HEK293 (cell line): ENCODE measurements around the gene TNS3.

ENCODE experiments used
- PRDM1 ChIP-seq: fragments of 450-650 bp; formaldehyde crosslinking; IDR thresholded peaks from 2 replicates; pipeline ENCODE4; 2016; ENCODE audit warnings: missing biosample characterization, missing genetic modification characterization
- ZBTB1 ChIP-seq: fragments of 450-650 bp; formaldehyde crosslinking; IDR thresholded peaks from 2 replicates; pipeline ENCODE4 v1.5.1; 2016; ENCODE audit warnings: missing biosample characterization, missing genetic modification characterization
- ZBTB7A ChIP-seq: fragments of 450-650 bp; formaldehyde crosslinking; IDR thresholded peaks from 2 replicates; pipeline ENCODE4 v1.5.1; 2016; ENCODE audit warnings: low read depth, missing biosample characterization, missing genetic modification characterization
- ZFP3 ChIP-seq: fragments of 450-650 bp; formaldehyde crosslinking; IDR thresholded peaks from 2 replicates; pipeline ENCODE4 v1.5.1; 2016; ENCODE audit warnings: low read depth, missing biosample characterization, missing genetic modification characterization
- ZNF112 ChIP-seq: fragments of 450-650 bp; formaldehyde crosslinking; IDR thresholded peaks from 2 replicates; pipeline ENCODE4 v1.5.0; 2017; ENCODE audit warnings: missing biosample characterization, missing genetic modification characterization
- ZNF140 ChIP-seq: fragments of 450-650 bp; formaldehyde crosslinking; IDR thresholded peaks from 2 replicates; pipeline ENCODE4 v1.5.1; 2016; ENCODE audit warnings: missing biosample characterization, missing genetic modification characterization
- ZNF239 ChIP-seq: fragments of 450-650 bp; formaldehyde crosslinking; IDR thresholded peaks from 2 replicates; pipeline ENCODE4 v1.5.1; 2016; ENCODE audit warnings: missing biosample characterization, missing genetic modification characterization
- ZNF645 ChIP-seq: fragments of 450-650 bp; formaldehyde crosslinking; IDR thresholded peaks from 2 replicates; pipeline ENCODE4; 2016; ENCODE audit warnings: missing biosample characterization, missing genetic modification characterization
- ZNF747 ChIP-seq: fragments of 450-650 bp; formaldehyde crosslinking; IDR thresholded peaks from 2 replicates; pipeline ENCODE4 v1.5.1; 2016; ENCODE audit warnings: missing biosample characterization, missing genetic modification characterization
- TF ChIP-seq, protein P1 (sequence below): fragments of 450-650 bp; formaldehyde crosslinking; IDR thresholded peaks from 2 replicates; pipeline ENCODE4 v1.5.1; 2016; ENCODE audit warnings: missing biosample characterization, missing genetic modification characterization, borderline replicate concordance
- TF ChIP-seq, protein P2 (sequence below): fragments of 450-650 bp; formaldehyde crosslinking; IDR thresholded peaks from 2 replicates; pipeline ENCODE4 v1.5.1; 2016; ENCODE audit warnings: missing biosample characterization, missing genetic modification characterization

GRCh38 chr7:47553309-47553708 is 28.6 kb downstream of the TNS3 start:
- no peak for TF ChIP-seq ZNF645
- TF ChIP-seq, protein P1, sequence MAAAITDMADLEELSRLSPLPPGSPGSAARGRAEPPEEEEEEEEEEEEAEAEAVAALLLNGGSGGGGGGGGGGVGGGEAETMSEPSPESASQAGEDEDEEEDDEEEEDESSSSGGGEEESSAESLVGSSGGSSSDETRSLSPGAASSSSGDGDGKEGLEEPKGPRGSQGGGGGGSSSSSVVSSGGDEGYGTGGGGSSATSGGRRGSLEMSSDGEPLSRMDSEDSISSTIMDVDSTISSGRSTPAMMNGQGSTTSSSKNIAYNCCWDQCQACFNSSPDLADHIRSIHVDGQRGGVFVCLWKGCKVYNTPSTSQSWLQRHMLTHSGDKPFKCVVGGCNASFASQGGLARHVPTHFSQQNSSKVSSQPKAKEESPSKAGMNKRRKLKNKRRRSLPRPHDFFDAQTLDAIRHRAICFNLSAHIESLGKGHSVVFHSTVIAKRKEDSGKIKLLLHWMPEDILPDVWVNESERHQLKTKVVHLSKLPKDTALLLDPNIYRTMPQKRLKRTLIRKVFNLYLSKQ = no peak
- TF ChIP-seq ZBTB7A = no peak
- TF ChIP-seq, protein P2, sequence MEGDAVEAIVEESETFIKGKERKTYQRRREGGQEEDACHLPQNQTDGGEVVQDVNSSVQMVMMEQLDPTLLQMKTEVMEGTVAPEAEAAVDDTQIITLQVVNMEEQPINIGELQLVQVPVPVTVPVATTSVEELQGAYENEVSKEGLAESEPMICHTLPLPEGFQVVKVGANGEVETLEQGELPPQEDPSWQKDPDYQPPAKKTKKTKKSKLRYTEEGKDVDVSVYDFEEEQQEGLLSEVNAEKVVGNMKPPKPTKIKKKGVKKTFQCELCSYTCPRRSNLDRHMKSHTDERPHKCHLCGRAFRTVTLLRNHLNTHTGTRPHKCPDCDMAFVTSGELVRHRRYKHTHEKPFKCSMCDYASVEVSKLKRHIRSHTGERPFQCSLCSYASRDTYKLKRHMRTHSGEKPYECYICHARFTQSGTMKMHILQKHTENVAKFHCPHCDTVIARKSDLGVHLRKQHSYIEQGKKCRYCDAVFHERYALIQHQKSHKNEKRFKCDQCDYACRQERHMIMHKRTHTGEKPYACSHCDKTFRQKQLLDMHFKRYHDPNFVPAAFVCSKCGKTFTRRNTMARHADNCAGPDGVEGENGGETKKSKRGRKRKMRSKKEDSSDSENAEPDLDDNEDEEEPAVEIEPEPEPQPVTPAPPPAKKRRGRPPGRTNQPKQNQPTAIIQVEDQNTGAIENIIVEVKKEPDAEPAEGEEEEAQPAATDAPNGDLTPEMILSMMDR = no peak
- TF ChIP-seq ZNF239 = no peak
- TF ChIP-seq PRDM1 = no peak
- no peak for TF ChIP-seq ZNF747 (tag by site-specific recombination)
- TF ChIP-seq ZNF140 (tag by site-specific recombination) = no peak
- TF ChIP-seq ZFP3 = no peak
- TF ChIP-seq ZNF112 (tag by site-specific recombination) = no peak
- TF ChIP-seq ZBTB1 = no peak
